ENCODE results near the gene CKAP2.
A peak's percentile ranks its signal among the peaks of the same experiment; 100 is the strongest.
"Not testable (repeated sequence)": the region's sequence is repeated elsewhere in the genome, so short reads cannot be mapped to it uniquely, and the experiment has no call there.

CKAP2 gene, protein sequence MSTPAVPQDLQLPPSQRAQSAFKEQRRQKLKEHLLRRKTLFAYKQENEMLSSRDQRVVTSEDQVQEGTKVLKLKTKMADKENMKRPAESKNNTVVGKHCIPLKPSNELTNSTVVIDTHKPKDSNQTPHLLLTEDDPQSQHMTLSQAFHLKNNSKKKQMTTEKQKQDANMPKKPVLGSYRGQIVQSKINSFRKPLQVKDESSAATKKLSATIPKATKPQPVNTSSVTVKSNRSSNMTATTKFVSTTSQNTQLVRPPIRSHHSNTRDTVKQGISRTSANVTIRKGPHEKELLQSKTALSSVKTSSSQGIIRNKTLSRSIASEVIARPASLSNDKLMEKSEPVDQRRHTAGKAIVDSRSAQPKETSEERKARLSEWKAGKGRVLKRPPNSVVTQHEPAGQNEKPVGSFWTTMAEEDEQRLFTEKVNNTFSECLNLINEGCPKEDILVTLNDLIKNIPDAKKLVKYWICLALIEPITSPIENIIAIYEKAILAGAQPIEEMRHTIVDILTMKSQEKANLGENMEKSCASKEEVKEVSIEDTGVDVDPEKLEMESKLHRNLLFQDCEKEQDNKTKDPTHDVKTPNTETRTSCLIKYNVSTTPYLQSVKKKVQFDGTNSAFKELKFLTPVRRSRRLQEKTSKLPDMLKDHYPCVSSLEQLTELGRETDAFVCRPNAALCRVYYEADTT

DNA sequence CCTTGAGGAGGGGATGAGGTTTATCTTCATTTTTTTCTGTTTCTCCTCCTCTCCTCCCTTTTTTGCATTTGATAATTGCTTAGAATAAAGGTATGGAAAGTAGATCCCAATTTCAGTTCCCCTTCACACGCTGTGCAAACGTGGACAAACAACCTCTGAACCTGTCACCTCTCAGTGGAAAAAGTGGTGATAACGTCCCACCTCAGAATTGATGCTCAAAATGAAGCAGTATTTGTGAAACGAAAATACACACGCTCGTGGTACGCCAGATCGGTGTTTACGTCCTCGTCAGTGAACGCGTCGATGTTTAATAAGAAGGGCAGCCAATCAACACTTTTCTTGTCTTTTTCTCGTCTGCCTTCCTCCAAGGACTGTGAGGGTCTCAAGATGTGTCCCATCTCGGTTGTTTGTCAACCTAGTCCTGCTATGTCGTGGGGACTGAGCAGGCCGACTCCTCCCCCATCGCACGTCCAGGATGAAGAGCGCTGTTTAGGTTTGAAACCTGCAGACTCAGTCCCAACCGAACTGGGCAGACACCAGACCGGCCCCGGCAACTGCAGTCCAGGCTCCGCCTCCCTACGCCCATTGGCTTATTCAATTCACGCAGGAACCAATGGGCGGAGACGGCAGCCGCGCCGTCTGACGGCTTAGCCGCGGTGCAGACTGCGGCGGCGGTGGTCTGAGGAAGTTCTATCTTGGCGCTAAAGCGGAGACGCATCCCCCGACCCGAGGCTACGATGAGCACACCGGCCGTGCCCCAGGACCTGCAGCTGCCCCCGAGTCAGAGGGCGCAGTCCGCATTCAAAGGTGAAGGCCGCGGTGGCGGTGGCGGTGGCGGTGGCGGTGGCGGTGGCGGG, at the start of gene CKAP2:
Gene CKAP2 (plus strand): TSS at position 659 of the 857 bp plus-strand sequence. CDS start 79 bp downstream, at position 738.
- Histone ChIP-seq H3K9ac (ENCODE audit: low read depth, low read length) (peak within 1 kb of the TSS; percentile 78), H3K36me3 (ENCODE audit: insufficient read depth, low read length) (0 out of 2 replicates have a peak, but pooled peaks cover 11% of the 10 kb centered on the region), H3K4me1 (ENCODE audit: insufficient read depth, low read length) (no peaks in the 10 kb centered on the region), H3K9me3 (ENCODE audit: control insufficient read depth, insufficient read depth, low read length) (no peaks in the 10 kb centered on the region)

DNA sequence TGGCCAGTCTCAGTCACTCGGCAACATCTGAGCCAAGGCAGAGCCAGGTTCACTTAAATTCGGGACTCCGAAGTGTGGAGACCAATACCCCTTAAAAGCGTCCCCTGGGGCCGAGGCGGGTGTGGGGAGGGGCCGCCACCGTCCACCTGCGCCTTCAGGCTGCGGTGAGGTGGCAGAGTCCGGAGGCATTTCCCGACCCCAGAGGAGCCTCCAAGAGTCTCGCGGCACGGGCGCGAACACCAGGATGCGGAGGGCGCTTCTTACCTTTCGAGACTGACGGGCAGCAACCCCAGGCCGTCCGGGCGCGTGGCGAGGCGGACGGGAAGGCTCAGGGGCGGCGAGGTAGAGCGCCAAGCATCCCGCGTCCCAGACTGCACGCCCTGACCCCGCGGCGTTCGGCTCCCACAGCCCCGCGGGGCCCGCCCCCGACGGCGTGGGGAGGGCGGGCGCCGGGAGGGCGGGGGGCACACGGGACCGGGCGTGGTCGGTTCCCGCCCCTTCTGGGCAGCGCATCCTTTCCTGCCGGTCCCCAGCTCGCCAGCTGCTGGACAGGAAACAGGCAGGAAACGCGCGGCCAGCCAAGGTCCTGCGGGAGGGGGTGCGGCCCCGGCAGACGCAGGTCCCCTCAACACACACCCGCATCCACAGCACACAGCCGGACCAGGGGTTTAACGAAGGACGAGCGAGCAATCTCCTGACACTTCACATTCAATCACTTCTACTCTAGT, 49.3 kb upstream of the CKAP2 start, which contains the start of gene THSD1:
Gene THSD1 (minus strand): TSS at position 406 of the 728 bp plus-strand sequence. CDS start 3,572 bp downstream, outside the sequence.
- Histone ChIP-seq H3K9me3 (ENCODE audit: control insufficient read depth, insufficient read depth, low read length) (no peaks in the 10 kb centered on the region), H3K36me3 (ENCODE audit: insufficient read depth, low read length) (no peaks in the 10 kb centered on the region), H3K4me1 (ENCODE audit: insufficient read depth, low read length) (no peaks in the 10 kb centered on the region; the same call in 1 of the 2 replicates), H3K9ac (ENCODE audit: low read depth, low read length) (peak within 1 kb of the TSS; percentile 48; the same call in 1 of the 2 replicates)

DNA sequence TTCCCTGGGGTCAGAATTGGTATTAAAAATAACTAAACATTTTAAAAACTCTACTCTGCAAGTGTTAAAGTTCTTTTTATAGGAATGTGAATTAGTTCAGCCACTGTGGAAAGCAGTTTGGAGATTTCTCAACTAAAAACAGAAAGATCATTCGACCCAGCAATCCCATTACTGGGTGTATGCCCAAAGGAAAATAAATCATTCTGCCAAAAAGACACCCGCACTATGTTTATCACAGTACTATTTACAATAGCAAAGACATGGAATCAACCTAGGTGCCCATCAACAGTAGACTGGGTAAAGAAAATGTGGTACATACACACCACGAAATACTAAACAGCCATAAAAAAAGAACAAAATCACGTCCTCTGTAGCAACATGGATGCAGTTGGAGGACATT, 48.6 kb upstream of the CKAP2 start:
- Histone ChIP-seq H3K4me1 (ENCODE audit: insufficient read depth, low read length) (no peaks in the 10 kb centered on the region; the same call in 1 of the 2 replicates), H3K9me3 (ENCODE audit: control insufficient read depth, insufficient read depth, low read length) (no peaks in the 10 kb centered on the region), H3K9ac (ENCODE audit: low read depth, low read length) (no peak overlapping the region), H3K36me3 (ENCODE audit: insufficient read depth, low read length) (no peaks in the 10 kb centered on the region)

DNA sequence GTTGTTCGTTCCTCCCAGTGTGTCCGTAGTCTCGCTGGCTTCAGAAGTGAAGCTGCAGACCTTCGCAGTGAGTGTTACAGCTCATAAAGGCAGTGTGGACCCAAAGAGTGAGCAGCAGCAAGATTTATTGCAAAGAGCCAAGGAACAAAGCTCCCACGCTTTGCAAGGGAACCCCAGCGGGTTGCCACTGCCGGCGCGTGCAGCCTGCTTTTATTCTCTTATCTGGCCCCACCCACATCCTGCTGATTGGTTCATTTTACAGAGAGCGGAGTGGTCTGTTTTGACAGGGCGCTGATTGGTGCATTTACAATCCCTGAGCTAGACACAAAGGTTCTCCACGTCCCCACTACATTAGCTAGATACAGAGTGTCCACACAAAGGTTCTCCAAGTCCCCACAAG, 47.8 kb upstream of the CKAP2 start:
- not testable (repeated sequence) for H3K4me1 ChIP-seq (ENCODE audit: insufficient read depth, low read length); H3K9ac ChIP-seq (ENCODE audit: low read depth, low read length); H3K36me3 ChIP-seq (ENCODE audit: insufficient read depth, low read length); H3K9me3 ChIP-seq (ENCODE audit: control insufficient read depth, insufficient read depth, low read length)

DNA sequence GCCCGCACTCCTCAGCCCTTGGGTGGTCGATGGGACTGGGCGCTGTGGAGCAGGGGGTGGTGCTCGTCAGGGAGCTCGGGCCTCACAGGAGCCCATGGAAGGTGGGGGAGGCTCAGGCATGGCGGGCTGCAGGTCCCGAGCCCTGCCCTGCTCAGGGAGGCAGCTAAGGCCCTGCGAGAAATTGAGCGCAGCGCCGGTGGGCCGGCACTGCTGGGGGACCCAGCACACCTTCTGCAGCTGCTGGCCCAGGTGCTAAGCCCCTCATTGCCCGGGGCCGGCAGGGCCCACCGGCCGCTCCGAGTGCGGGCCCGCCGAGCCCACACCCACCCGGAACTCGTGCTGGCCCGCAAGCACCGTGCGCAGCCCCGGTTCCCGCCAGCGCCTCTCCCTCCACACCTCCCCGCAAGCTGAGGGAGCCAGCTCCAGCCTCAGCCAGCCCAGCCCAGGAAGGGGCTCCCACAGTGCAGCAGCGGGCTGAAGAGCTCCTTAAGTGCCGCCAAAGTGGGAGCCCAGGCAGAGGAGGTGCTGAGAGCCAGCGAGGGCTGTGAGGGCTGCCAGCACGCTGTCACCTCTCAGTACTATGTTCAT, 47.1 kb upstream of the CKAP2 start:
- H3K9ac ChIP-seq (ENCODE audit: low read depth, low read length); H3K36me3 ChIP-seq (ENCODE audit: insufficient read depth, low read length); H3K4me1 ChIP-seq (ENCODE audit: insufficient read depth, low read length); H3K9me3 ChIP-seq (ENCODE audit: control insufficient read depth, insufficient read depth, low read length): not testable (repeated sequence)

DNA sequence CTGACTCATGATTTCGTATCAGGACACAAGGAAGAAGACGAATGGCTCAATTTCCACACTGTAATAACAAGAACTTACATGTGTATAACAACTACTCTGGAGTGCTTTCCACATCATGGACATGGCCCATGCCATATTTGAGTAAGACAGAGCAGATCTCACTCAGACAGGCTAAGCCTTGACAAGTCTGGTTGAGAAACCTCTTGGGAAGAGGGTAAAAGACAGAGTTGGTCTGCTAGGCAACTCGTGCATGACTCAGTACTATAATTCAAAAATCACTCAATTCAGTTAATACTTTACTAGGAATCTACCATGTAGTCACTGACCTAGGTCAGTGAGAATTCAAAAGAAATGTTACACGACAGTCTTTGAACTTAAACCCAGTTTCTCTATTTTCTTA, 43.6 kb upstream of the CKAP2 start:
- no peaks in the 10 kb centered on the region for H3K4me1 ChIP-seq (ENCODE audit: insufficient read depth, low read length)
- H3K9ac ChIP-seq (ENCODE audit: low read depth, low read length): no peak overlapping the region
- H3K9me3 ChIP-seq (ENCODE audit: control insufficient read depth, insufficient read depth, low read length): no peaks in the 10 kb centered on the region
- H3K36me3 ChIP-seq (ENCODE audit: insufficient read depth, low read length): peaks cover 5% of the 10 kb centered on the region; the same call in 1 of the 2 replicates

DNA sequence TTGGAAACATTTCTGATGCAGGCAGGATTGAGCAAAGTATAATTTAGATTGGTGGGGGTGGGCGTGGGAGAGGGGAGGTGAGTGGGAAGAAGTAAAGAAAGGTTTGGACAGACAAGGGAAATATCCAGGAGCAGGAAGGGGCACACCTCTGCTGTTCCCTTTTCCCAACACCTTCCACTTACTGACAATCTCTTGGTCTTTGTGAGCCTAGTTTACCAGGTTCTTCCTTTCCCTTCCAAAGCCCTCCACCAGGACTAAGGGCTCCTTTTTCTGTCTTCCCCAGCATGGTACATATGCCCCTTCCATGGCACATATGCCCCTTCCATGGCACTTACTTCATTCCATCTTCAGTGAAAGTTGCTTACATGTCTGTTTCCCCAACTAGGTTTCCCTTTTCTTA, 43.1 kb upstream of the CKAP2 start:
- H3K9me3 ChIP-seq (ENCODE audit: control insufficient read depth, insufficient read depth, low read length): no peaks in the 10 kb centered on the region
- H3K4me1 ChIP-seq (ENCODE audit: insufficient read depth, low read length): no peaks in the 10 kb centered on the region
- no peak overlapping the region for H3K9ac ChIP-seq (ENCODE audit: low read depth, low read length)
- H3K36me3 ChIP-seq (ENCODE audit: insufficient read depth, low read length): peaks cover 5% of the 10 kb centered on the region; the same call in 1 of the 2 replicates

DNA sequence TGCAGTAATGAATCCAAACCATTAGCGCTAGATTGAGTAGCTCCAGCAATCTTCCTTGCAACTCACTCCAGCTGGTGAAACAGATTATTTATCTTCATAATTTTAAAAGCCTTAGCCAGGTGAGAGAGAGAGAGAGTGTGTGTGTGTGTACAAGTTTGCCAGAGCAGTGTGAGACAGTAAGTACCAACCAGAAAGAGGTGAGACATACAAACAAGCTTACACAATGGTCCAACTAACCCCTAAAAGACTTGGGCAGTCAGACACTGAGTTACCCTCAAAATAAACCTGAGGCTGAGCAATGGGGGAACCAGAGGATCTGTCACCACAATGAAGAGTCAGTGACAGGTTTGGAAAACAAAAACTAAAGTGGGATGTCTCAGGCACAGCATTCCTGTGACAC, 41.2 kb upstream of the CKAP2 start:
- Histone ChIP-seq H3K9me3 (ENCODE audit: control insufficient read depth, insufficient read depth, low read length) (no peaks in the 10 kb centered on the region), H3K4me1 (ENCODE audit: insufficient read depth, low read length) (no peaks in the 10 kb centered on the region), H3K36me3 (ENCODE audit: insufficient read depth, low read length) (peaks cover 5% of the 10 kb centered on the region; the same call in 1 of the 2 replicates), H3K9ac (ENCODE audit: low read depth, low read length) (no peak overlapping the region)

DNA sequence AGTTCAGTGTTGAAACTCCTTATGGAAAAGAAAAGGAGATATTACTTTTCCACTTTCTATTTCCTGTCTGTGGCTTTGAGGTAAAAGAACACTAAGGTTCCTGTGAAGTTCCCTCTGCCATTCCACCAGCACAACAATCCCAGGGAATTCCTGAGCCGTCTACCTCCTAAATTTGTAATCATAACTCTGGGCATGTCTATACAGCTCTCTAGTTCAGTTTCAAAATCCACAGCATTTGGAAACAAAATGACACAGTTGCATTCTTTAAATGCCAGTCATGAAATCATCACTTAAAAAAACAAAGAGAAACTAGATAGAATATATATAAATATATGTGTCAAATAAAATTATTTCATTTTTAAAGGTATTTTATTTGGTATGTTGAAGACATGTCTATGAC, 40.3 kb upstream of the CKAP2 start:
- Histone ChIP-seq H3K36me3 (ENCODE audit: insufficient read depth, low read length) (peaks cover 5% of the 10 kb centered on the region; the same call in 1 of the 2 replicates), H3K4me1 (ENCODE audit: insufficient read depth, low read length) (no peaks in the 10 kb centered on the region), H3K9ac (ENCODE audit: low read depth, low read length) (no peak overlapping the region), H3K9me3 (ENCODE audit: control insufficient read depth, insufficient read depth, low read length) (no peaks in the 10 kb centered on the region)

DNA sequence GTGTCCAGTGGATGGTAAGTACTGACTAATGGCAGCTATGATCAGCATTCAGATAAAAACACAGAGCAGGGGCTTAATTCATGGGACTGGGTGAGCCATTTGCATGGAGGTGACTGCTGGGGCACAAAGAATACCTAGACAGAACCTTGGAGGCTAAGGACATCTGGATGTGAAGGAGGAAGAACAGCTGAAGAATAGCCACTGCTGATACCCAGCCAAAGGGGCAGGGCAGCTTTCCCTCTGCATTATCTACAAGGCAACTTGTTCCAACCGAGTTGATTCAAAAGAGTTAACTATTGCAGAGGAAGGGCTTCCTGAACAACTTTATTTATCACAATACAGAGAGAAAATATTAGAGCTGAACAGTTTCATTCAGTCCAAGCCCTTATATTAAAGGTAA, 36.2 kb upstream of the CKAP2 start:
- no peak overlapping the region for H3K9ac ChIP-seq (ENCODE audit: low read depth, low read length)
- no peaks in the 10 kb centered on the region for H3K9me3 ChIP-seq (ENCODE audit: control insufficient read depth, insufficient read depth, low read length)
- H3K36me3 ChIP-seq (ENCODE audit: insufficient read depth, low read length): peaks cover 5% of the 10 kb centered on the region; the same call in 1 of the 2 replicates
- no peaks in the 10 kb centered on the region for H3K4me1 ChIP-seq (ENCODE audit: insufficient read depth, low read length)

DNA sequence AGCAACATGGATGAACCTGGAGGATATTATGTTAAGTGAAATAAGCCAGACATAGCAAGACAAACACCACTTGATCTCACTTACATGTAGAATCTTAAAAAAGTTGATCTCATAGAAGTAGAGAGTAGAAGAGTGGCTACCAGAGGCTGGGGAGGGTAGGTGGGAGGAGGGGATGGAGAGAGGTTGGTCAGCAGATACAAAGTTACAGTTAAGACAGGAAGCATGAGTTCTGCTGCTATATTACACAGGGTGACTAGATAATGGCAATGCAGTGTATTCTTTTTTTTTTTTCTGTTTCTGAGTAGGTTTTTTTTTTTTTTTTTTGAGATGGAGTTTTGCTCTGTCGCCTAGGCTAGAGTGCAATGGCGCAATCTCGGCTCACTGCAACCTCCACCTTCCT, 34.1 kb upstream of the CKAP2 start:
- Histone ChIP-seq H3K9ac (ENCODE audit: low read depth, low read length) (no peak overlapping the region), H3K9me3 (ENCODE audit: control insufficient read depth, insufficient read depth, low read length) (no peaks in the 10 kb centered on the region), H3K36me3 (ENCODE audit: insufficient read depth, low read length) (no peaks in the 10 kb centered on the region), H3K4me1 (ENCODE audit: insufficient read depth, low read length) (no peaks in the 10 kb centered on the region)

DNA sequence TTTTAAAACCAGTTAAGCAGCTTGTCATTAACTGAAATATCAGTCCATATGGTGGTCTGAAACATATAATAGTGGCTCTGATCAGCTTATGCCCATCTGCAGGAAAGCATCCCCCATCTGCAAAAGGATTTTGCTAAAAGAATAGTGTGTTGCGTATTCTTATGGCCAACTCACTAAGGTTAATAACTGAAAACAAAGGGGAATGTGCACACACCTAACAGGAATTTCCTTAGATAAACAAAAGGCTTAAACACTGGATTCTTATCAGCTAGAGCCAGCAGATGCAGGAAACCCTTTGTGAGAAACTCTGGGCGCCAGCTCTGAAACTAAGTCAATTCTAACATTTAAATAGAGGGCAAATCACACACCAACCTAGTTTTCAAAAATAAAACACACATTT, 27.0 kb upstream of the CKAP2 start:
- no peaks in the 10 kb centered on the region for H3K4me1 ChIP-seq (ENCODE audit: insufficient read depth, low read length)
- H3K36me3 ChIP-seq (ENCODE audit: insufficient read depth, low read length): no peaks in the 10 kb centered on the region
- no peaks in the 10 kb centered on the region for H3K9me3 ChIP-seq (ENCODE audit: control insufficient read depth, insufficient read depth, low read length)
- H3K9ac ChIP-seq (ENCODE audit: low read depth, low read length): no peak overlapping the region

DNA sequence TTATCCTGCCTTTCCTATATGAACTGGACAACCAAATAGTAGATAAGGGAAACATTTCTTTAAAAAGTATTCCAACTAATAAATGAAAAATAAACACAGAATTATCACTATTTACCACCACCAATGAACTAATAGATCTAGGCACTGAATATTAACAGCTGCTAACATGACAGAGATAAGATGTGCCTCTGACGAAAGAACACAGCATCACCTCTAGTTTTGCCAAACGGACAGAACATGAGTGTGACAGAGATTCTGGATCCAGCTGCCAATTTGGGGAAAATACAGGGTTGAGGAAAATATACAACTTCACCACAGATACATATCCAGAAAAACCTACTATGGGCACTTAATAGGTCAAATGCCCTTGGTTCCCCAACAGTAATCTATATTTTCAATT, 22.8 kb upstream of the CKAP2 start:
- Histone ChIP-seq H3K4me1 (ENCODE audit: insufficient read depth, low read length) (no peaks in the 10 kb centered on the region), H3K9ac (ENCODE audit: low read depth, low read length) (no peak overlapping the region), H3K9me3 (ENCODE audit: control insufficient read depth, insufficient read depth, low read length) (no peaks in the 10 kb centered on the region), H3K36me3 (ENCODE audit: insufficient read depth, low read length) (peaks cover 3% of the 10 kb centered on the region; the same call in 1 of the 2 replicates)

All from ES-I3 (cell line).